Measurements from ENCODE around the gene LRRC61. TPM values are rescaled to one million over a fixed set of nuclear protein-coding genes. Genes with fewer than 3 reads are reported as not detected.

The LRRC61 gene
- total RNA-seq, 2 experiments from 2014 or later = 3.1 to 5.0 TPM

DNA sequence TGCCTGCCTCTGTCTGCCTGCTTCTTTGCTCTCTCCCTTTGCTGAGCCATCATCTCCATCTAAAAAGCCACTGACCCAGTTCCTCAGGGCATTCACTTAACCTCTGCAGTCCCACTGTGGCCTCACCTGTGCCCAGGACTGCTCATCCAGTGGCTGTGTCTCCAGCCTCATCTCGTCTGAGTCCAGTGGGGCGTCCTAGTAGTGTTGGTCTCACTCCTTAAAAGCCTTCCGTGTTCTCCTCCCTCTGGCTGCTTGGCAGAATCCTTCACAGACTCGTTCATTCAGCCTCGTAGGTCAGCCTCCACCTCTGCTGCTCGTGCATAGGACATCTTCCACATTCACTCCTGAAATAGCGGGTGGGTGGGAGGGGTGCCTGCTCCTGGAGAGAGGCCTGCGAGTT, 11.0 kb downstream of the LRRC61 start:
- H3K9me3 Mint-ChIP-seq = no peaks in the 10 kb centered on the region
- Histone ChIP-seq H3K9me3 (ENCODE audit: control insufficient read depth in 1 of 2, insufficient read depth in 1 of 2, low read length in 2 of 2) (no peaks in the 10 kb centered on the region), H3K4me1 (ENCODE audit: insufficient read depth, low read length) (no peaks in the 10 kb centered on the region), H3K4me3 (ENCODE audit: low read length) (no peak overlapping the region), H3K27ac (ENCODE audit: low read depth in 1 of 2, low read length in 2 of 2) (no peak overlapping the region), H3K27me3 (ENCODE audit: control insufficient read depth in 1 of 2, insufficient read depth in 2 of 2, low read length in 2 of 2) (no peaks in the 10 kb centered on the region), H3K36me3 (ENCODE audit: insufficient read depth, low read length) (peaks cover 25% of the 10 kb centered on the region)
- no peak overlapping the region for H3K27ac Mint-ChIP-seq
- TF ChIP-seq, protein P1, sequence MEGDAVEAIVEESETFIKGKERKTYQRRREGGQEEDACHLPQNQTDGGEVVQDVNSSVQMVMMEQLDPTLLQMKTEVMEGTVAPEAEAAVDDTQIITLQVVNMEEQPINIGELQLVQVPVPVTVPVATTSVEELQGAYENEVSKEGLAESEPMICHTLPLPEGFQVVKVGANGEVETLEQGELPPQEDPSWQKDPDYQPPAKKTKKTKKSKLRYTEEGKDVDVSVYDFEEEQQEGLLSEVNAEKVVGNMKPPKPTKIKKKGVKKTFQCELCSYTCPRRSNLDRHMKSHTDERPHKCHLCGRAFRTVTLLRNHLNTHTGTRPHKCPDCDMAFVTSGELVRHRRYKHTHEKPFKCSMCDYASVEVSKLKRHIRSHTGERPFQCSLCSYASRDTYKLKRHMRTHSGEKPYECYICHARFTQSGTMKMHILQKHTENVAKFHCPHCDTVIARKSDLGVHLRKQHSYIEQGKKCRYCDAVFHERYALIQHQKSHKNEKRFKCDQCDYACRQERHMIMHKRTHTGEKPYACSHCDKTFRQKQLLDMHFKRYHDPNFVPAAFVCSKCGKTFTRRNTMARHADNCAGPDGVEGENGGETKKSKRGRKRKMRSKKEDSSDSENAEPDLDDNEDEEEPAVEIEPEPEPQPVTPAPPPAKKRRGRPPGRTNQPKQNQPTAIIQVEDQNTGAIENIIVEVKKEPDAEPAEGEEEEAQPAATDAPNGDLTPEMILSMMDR (IDR thresholded peaks at IDR 0.05) = no peak
- intact Hi-C loops (cut with DNase I, micrococcal nuclease) = no loop called here
- H3K4me1 Mint-ChIP-seq (ENCODE audit: low read depth) = no peaks in the 10 kb centered on the region
- DNase-seq (no peak), ATAC-seq (ENCODE audit: poor library complexity) (no peak)
- CTCF ChIA-PET = no interaction called here
- H3K27me3 Mint-ChIP-seq = no peaks in the 10 kb centered on the region
- peaks cover 19% of the 10 kb centered on the region for H3K36me3 Mint-ChIP-seq (ENCODE audit: low read depth)
- POLR2A ChIA-PET = no interaction called here
- H3K4me3 Mint-ChIP-seq = no peak overlapping the region

DNA sequence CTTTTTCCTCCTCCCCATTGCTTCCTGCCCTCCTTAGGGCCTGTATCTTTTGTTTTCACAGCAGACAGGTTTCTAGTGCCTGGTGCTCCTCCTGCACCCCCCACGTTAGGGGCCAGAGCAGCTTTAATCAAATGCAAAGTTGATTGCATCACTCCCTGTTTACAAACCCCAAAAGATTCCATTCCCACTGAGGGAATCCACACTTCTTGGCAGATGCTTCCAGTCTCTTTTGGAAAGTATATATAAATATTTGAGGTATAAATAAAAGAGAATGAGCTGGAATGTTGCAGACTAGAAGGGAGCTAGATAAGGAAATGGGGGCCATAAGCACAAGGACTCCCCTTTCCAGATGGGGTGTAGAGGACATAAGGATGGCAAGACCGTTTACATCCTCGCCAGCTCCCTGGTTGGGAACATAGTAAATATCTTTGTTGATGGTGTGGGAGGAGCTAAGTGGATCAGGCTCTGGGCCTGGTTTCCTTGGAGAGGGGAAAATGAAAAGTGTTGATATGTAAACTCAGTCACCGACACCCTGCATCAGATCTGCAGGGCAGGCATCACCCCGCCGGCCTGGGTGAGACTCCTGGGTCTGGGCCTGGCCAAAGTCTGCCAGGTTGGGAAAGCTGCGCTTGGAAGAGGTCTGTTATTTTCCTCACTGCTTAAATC, 12.1 kb downstream of the LRRC61 start:
- intact Hi-C loops (cut with DNase I, micrococcal nuclease) = no loop called here
- no peak overlapping the region for H3K4me3 ChIP-seq (ENCODE audit: low read length)
- ChIA-PET POLR2A (no interaction called here), CTCF (no interaction called here)
- peaks cover 6% of the 10 kb centered on the region in 2 experiments for H3K27me3 ChIP-seq (ENCODE audit: control insufficient read depth in 1 of 2, insufficient read depth in 2 of 2, low read length in 2 of 2)
- H3K27me3 Mint-ChIP-seq = peaks cover 9% of the 10 kb centered on the region
- H3K9me3 ChIP-seq (ENCODE audit: control insufficient read depth in 1 of 2, insufficient read depth in 1 of 2, low read length in 2 of 2) = no peaks in the 10 kb centered on the region
- no peak for ATAC-seq (ENCODE audit: poor library complexity)
- DNase-seq = no peak
- H3K9me3 Mint-ChIP-seq = no peaks in the 10 kb centered on the region
- TF ChIP-seq, protein P1 (IDR thresholded peaks at IDR 0.05) = no peak
- H3K36me3 ChIP-seq (ENCODE audit: insufficient read depth, low read length) = peaks cover 15% of the 10 kb centered on the region
- H3K4me1 Mint-ChIP-seq (ENCODE audit: low read depth) = no peaks in the 10 kb centered on the region
- H3K4me3 Mint-ChIP-seq = no peak overlapping the region
- H3K4me1 ChIP-seq (ENCODE audit: insufficient read depth, low read length) = no peaks in the 10 kb centered on the region
- peaks cover 15% of the 10 kb centered on the region for H3K36me3 Mint-ChIP-seq (ENCODE audit: low read depth)
- no peak overlapping the region for H3K27ac Mint-ChIP-seq
- H3K27ac ChIP-seq (ENCODE audit: low read depth in 1 of 2, low read length in 2 of 2) = no peak overlapping the region

GRCh38 chr7:150335774-150336112, 12.6 kb downstream of the LRRC61 start:
- ChIA-PET POLR2A (no interaction called here), CTCF (no interaction called here)
- H3K36me3 ChIP-seq (ENCODE audit: insufficient read depth, low read length) = peaks cover 10% of the 10 kb centered on the region
- no peaks in the 10 kb centered on the region for H3K9me3 Mint-ChIP-seq
- no peak overlapping the region for H3K27ac ChIP-seq (ENCODE audit: low read depth in 1 of 2, low read length in 2 of 2)
- H3K4me3 ChIP-seq (ENCODE audit: low read length) = no peak overlapping the region
- no peak for DNase-seq
- ATAC-seq (ENCODE audit: poor library complexity) = no peak
- peaks cover 14% of the 10 kb centered on the region for H3K36me3 Mint-ChIP-seq (ENCODE audit: low read depth)
- TF ChIP-seq, protein P1 (IDR thresholded peaks at IDR 0.05) = no peak
- H3K27me3 Mint-ChIP-seq = peaks cover 9% of the 10 kb centered on the region
- H3K4me3 Mint-ChIP-seq = no peak overlapping the region
- H3K27ac Mint-ChIP-seq = no peak overlapping the region
- no peaks in the 10 kb centered on the region for H3K4me1 Mint-ChIP-seq (ENCODE audit: low read depth)
- intact Hi-C loops (cut with DNase I, micrococcal nuclease) = no loop called here
- H3K9me3 ChIP-seq (ENCODE audit: control insufficient read depth in 1 of 2, insufficient read depth in 1 of 2, low read length in 2 of 2) = no peaks in the 10 kb centered on the region
- peaks cover 9% of the 10 kb centered on the region in 2 experiments for H3K27me3 ChIP-seq (ENCODE audit: control insufficient read depth in 1 of 2, insufficient read depth in 2 of 2, low read length in 2 of 2)
- H3K4me1 ChIP-seq (ENCODE audit: insufficient read depth, low read length) = peaks cover 1% of the 10 kb centered on the region
